Measurements from ENCODE around the gene TAGLN. TPM values are rescaled to one million over a fixed set of nuclear protein-coding genes. Genes with fewer than 3 reads are reported as not detected.
A peak's percentile ranks its signal among the peaks of the same experiment; 100 is the strongest.

TAGLN gene
- total RNA-seq, 2 donors from 2014 or later: 124 to 372 TPM

GRCh38 chr11:117201658-117202305 is 2.6 kb downstream of the TAGLN start:
- Histone ChIP-seq H3K9me3 (no peaks in the 10 kb centered on the region), H3K27me3 (no peaks in the 10 kb centered on the region), H3K4me1 (peaks cover 12% of the 10 kb centered on the region), H3K36me3 (replicated peaks in 1 of 2; ENCODE audit: insufficient read depth in 1 of 2, low read depth in 2 of 2) (peaks cover 0 to 3% of the 10 kb centered on the region in 2 donors), H3K27ac (peak overlapping the region in 3 of 4 donors; percentile 10 to 48 (median 25)), H3K4me3 (no peak overlapping the region)
- 74 to 81% methylated on average over 5 to 14 of the region's 14 CpGs for WGBS, 2 donors
- TF ChIP-seq POLR2A (IDR thresholded peaks at IDR 0.05) (no peak), CTCF (IDR thresholded peaks at IDR 0.05) (no peak)
- intact Hi-C loops (cut with DNase I): no loop called here
- DNase-seq (no peak), ATAC-seq (no peak)

- H3K9me3 ChIP-seq: no peaks in the 10 kb centered on the region
- TF ChIP-seq POLR2A (IDR thresholded peaks at IDR 0.05) (no peak), CTCF (IDR thresholded peaks at IDR 0.05) (no peak)
- H3K27ac ChIP-seq: peak overlapping the region in 3 of 4 donors; percentile 10 to 48 (median 25)
- peaks cover 0 to 3% of the 10 kb centered on the region in 2 donors for H3K36me3 ChIP-seq (replicated peaks in 1 of 2; ENCODE audit: insufficient read depth in 1 of 2, low read depth in 2 of 2)
- no peaks in the 10 kb centered on the region for H3K27me3 ChIP-seq
- intact Hi-C loops (cut with DNase I): no loop called here
- DNase-seq: no peak
- ATAC-seq: no peak
- 86 to 87% methylated on average over 5 to 7 of the region's 7 CpGs for WGBS, 2 donors
- H3K4me3 ChIP-seq: no peak overlapping the region
- peaks cover 6% of the 10 kb centered on the region for H3K4me1 ChIP-seq
These were observed 3.4 kb downstream of the TAGLN start for GRCh38 chr11:117202386-117203068.

- H3K4me3 ChIP-seq: no peak overlapping the region
- intact Hi-C loops (cut with DNase I): no loop called here
- TF ChIP-seq CTCF (IDR thresholded peaks at IDR 0.05) (no peak), POLR2A (IDR thresholded peaks at IDR 0.05) (no peak)
- H3K27ac ChIP-seq: no peak overlapping the region
- WGBS, 2 donors: 97% methylated on average over 10 of the region's 10 CpGs
- H3K36me3 ChIP-seq (replicated peaks in 1 of 2; ENCODE audit: insufficient read depth in 1 of 2, low read depth in 2 of 2): peaks cover 0 to 3% of the 10 kb centered on the region in 2 donors
- peaks cover 1% of the 10 kb centered on the region for H3K4me1 ChIP-seq
- DNase-seq (no peak), ATAC-seq (no peak)
- H3K27me3 ChIP-seq: no peaks in the 10 kb centered on the region
- H3K9me3 ChIP-seq: no peaks in the 10 kb centered on the region
These were observed 3.9 kb downstream of the TAGLN start for GRCh38 chr11:117203069-117203407.

GRCh38 chr11:117204283-117205080 is 5.3 kb downstream of the TAGLN start:
- Histone ChIP-seq H3K4me3 (no peak overlapping the region), H3K27me3 (no peaks in the 10 kb centered on the region), H3K27ac (peak overlapping the region in 1 of 4 donors; percentile 5), H3K9me3 (no peaks in the 10 kb centered on the region), H3K4me1 (no peaks in the 10 kb centered on the region), H3K36me3 (replicated peaks in 1 of 2; ENCODE audit: insufficient read depth in 1 of 2, low read depth in 2 of 2) (peaks cover 0 to 3% of the 10 kb centered on the region in 2 donors)
- ATAC-seq (no peak), DNase-seq (no peak)
- TF ChIP-seq POLR2A (IDR thresholded peaks at IDR 0.05) (no peak), CTCF (IDR thresholded peaks at IDR 0.05) (no peak)
- WGBS, 2 donors: 75 to 84% methylated on average over 15 to 17 of the region's 17 CpGs
- intact Hi-C loops (cut with DNase I): no loop called here
